GM19438 (cell line): ENCODE results near the gene RASGEF1B.

ENCODE experiments used
- ATAC-seq: cut with Tn5 transposase; IDR thresholded peaks from one replicate; pipeline ENCODE4 v1.9.1; 2021; ENCODE audit warnings: low read depth; ENCODE audit not compliant: unreplicated experiment

RASGEF1B gene

DNA sequence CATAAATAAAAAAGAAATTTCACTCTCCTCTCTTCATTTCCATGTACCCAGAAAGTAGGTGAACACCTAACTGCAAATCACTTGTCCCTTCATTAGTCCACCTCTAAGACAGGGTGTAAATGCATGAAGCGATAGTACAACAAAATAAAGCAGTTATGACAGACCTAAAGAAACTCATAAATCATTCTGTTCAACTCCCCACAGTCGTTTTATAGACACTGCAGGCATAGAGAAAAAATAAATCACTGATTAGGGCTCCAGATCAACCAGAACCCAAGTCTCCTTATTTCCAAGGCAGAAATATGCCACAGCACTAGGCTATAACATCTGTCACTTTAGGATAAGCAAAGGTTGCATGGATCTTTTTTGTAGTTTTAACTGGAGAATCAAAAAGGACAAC is 3.0 kb downstream of the RASGEF1B start:
- ATAC-seq = no peak

GRCh38 chr4:81467672-81467964 is 4.1 kb downstream of the RASGEF1B start:
- no peak for ATAC-seq

GRCh38 chr4:81466841-81467671 is 4.7 kb downstream of the RASGEF1B start:
- no peak for ATAC-seq

- ATAC-seq = no peak
These were observed 6.0 kb downstream of the RASGEF1B start for GRCh38 chr4:81465406-81466340.

GRCh38 chr4:81460834-81461233 is 10.9 kb downstream of the RASGEF1B start:
- no peak for ATAC-seq

- ATAC-seq = no peak
These were observed 11.5 kb downstream of the RASGEF1B start for GRCh38 chr4:81460191-81460701.

DNA sequence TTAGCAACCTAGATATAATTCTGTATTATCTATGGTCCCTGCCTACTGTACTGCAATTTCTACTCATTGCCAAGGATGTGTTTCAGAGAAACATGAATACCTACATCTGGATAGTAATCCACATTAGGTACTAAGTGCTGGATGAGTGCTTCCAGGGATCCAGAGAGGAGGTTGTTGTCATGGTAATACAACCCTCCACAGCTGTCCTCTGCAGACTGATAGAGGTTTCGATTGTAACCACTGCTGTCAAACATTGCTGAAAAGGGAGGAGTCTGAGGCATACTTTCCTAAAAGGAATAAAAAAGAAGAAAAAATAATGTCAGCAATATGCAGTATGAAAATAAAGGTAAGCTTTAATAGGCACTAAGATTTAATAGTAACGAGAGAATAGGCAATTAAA is 12.5 kb downstream of the RASGEF1B start:
- no peak for ATAC-seq

- ATAC-seq = no peak
These were observed 13.7 kb downstream of the RASGEF1B start for GRCh38 chr4:81457921-81458520.

DNA sequence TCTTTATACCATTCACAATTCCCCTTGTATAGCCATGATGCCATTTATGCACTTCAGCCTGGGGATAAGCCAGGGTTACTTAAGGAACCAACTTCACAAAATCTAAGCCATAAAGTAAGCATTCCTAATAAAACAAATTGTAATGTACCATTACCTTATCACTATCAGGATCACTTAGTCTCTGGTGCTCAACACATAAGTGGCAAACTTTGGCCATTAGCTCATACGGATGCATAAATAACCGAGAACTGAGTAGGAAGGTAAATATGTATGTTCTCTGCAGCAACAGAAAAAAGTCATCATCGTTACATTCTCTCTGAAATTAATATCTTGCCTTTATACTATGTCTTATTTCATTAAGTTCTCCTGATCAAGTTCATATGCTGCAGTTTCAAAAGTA is 14.4 kb downstream of the RASGEF1B start:
- ATAC-seq = no peak

DNA sequence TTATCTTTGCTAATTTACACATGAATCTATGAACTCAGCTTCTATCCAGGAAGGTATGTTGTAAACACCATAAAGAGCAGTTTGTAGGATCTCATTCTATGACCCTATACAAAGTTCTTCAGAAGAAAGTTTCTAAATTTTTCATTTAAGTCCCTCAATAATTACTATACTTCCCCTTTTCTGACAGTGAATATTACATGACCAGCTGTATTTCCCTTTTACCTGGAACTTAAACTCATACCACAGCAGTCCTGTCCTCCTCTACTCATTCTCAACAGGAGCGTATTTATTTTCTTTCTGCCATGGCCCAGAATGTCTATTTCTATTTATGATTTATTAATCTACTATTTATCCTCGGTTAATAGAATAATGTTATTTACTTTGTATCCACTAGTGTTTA is 15.8 kb downstream of the RASGEF1B start:
- no peak for ATAC-seq

- no peak for ATAC-seq
These were observed 16.8 kb downstream of the RASGEF1B start for GRCh38 chr4:81454948-81455347.

GRCh38 chr4:81454499-81454898 is 17.2 kb downstream of the RASGEF1B start:
- no peak for ATAC-seq

- ATAC-seq = no peak
These were observed 18.7 kb downstream of the RASGEF1B start for GRCh38 chr4:81453024-81453423.

DNA sequence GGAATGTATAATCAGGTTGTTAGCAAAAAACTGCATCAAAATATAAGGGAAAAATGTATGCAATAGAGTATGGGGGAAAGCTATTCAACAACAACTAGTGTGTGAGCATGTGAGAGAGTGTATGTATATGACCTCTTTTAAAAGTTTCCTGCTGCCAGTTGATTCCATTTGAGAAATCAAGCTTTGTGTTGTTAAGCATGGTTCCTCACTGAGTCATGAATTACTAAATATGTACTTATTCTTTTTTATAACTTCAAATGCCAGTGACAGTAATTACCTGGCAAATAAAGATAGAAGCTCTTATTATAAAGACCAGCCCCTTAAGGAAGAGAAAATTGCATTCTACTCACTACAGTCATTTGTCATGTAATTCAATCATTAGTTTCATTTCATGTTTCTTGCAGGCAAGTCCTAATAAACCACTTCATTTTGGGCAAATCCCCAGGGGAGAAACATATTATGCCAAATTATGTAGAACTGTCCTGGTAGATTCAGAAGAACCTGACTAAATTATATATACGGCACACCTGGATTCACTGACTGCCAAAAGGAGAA is 19.2 kb downstream of the RASGEF1B start:
- ATAC-seq = no peak

DNA sequence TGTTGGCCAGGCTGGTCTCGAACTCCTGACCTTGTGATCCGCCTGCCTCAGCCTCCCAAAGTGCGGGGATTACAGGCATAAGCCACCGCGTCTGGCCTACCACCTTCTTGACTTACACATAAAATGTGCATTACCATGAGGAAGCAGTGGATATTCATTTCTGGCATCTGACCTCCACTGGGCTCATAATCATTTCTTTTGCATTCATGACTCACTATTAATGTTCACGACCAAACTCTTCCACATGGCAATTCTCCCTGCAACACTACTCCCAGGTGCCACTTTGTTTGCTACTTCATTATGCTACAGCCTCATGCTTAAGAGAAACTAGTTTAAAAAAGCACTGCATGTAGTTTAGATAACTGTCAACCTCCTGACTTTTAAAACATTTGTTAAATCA is 22.7 kb downstream of the RASGEF1B start:
- ATAC-seq = no peak

GRCh38 chr4:81447566-81448229 is 24.0 kb downstream of the RASGEF1B start:
- ATAC-seq = no peak

- no peak for ATAC-seq
These were observed 25.1 kb downstream of the RASGEF1B start for GRCh38 chr4:81446634-81447033.

DNA sequence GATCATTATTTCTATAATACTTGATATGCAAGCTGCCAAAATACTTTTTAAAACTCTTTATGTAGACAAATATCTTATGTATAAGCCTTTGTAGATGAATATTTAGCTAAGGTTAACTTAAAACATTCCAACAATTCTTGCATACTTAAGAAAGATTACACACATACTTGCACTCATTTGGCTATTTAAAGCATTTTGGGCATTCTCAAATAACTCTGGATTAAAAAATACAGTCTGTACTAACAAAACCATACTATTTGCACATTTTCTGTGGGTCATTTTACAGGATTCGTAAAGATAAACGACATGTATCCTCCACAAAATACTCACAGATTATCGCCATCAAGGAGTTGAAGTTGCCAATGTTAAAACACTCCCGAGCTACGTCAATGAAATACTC is 26.5 kb downstream of the RASGEF1B start:
- no peak for ATAC-seq

GRCh38 chr4:81442484-81443085 is 29.1 kb downstream of the RASGEF1B start:
- ATAC-seq = no peak

- ATAC-seq = no peak
These were observed 30.8 kb downstream of the RASGEF1B start for GRCh38 chr4:81440949-81441348.
